A673 (cell line): ENCODE results near the gene ARV1.

Source experiments
- EZH2 ChIP-seq: fragments of 200-600 bp; sonication (generic); IDR thresholded peaks from 2 replicates; pipeline ENCODE4 v1.6.1; 2017; ENCODE audit warnings: borderline replicate concordance, low read depth, mild to moderate bottlenecking, mixed read lengths, antibody characterized with exemption, low read length; ENCODE audit not compliant: poor library complexity, severe bottlenecking
- TF ChIP-seq, protein P1 (sequence below): fragments of 300-800, 200-600 bp; sonication (generic); conservative IDR thresholded peaks from 2 replicates; pipeline ENCODE4 v1.5.1; 2017; ENCODE audit warnings: low read depth, mild to moderate bottlenecking, antibody characterized with exemption, low read length, moderate library complexity, mixed read lengths

GRCh38 chr1:230957580-230957989 lies 21.3 kb upstream of the ARV1 start:
- TF ChIP-seq EZH2, result no peak
- TF ChIP-seq, protein P1, sequence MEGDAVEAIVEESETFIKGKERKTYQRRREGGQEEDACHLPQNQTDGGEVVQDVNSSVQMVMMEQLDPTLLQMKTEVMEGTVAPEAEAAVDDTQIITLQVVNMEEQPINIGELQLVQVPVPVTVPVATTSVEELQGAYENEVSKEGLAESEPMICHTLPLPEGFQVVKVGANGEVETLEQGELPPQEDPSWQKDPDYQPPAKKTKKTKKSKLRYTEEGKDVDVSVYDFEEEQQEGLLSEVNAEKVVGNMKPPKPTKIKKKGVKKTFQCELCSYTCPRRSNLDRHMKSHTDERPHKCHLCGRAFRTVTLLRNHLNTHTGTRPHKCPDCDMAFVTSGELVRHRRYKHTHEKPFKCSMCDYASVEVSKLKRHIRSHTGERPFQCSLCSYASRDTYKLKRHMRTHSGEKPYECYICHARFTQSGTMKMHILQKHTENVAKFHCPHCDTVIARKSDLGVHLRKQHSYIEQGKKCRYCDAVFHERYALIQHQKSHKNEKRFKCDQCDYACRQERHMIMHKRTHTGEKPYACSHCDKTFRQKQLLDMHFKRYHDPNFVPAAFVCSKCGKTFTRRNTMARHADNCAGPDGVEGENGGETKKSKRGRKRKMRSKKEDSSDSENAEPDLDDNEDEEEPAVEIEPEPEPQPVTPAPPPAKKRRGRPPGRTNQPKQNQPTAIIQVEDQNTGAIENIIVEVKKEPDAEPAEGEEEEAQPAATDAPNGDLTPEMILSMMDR, result no peak
